H1 (cell line): ENCODE results near the gene KATNA1. TPM values are rescaled to one million over a fixed set of nuclear protein-coding genes. Genes with fewer than 3 reads are reported as not detected.

Source experiments
- CTCF ChIA-PET: fragments of 300-600 bp; sonication (Branson Sonifier 250); formaldehyde crosslinking; loops from one replicate; lab custom pipeline; 2021; ENCODE audit not compliant: partially characterized antibody; lab: Charles Lee
- POLR2A ChIA-PET: fragments of 300-600 bp; sonication (Branson Sonifier 250); formaldehyde crosslinking; loops from one replicate; lab custom pipeline; 2021; ENCODE audit warnings: inconsistent platforms; ENCODE audit not compliant: partially characterized antibody; lab: Charles Lee
- DNase-seq, 2 experiments: peaks; one replicate each; pipeline versions ENCODE4 v3.0.0 to v3.0.0-alpha.2; 2010 to 2022; ENCODE audit warnings: low spot score in 2 of 2, low read depth in 1 of 2, mixed read lengths in 1 of 2
- FAIRE-seq: peaks from 2 replicates; lab custom pipeline; 2011; peaks lifted over from hg19 to GRCh38; lab: Jason Lieb, UNC
- H2AFZ ChIP-seq: 2 replicates; pipeline ENCODE4 v1.8.1; 2012; ENCODE audit warnings: low read length, inconsistent platforms
- H2AK5ac ChIP-seq: 2 replicates; pipeline ENCODE4 v1.6.1; 2013; ENCODE audit warnings: low read depth, low read length
- H2BK120ac ChIP-seq: replicated peaks from 2 replicates; pipeline ENCODE3; 2013; ENCODE audit warnings: low read depth, low read length, inconsistent platforms
- H2BK12ac ChIP-seq: 2 replicates; pipeline ENCODE4 v1.6.1; 2013; ENCODE audit warnings: low read depth, low read length
- H2BK15ac ChIP-seq: 2 replicates; pipeline ENCODE4 v1.6.1; 2013; ENCODE audit warnings: low read length
- H2BK20ac ChIP-seq: 2 replicates; pipeline ENCODE4 v1.6.1; 2013; ENCODE audit warnings: low read length
- H2BK5ac ChIP-seq: 2 replicates; pipeline ENCODE4 v1.6.1; 2013; ENCODE audit warnings: low read depth, low read length
- H3K14ac ChIP-seq: 2 replicates; pipeline ENCODE4 v1.6.1; 2013; ENCODE audit warnings: inconsistent platforms; ENCODE audit not compliant: insufficient read length
- H3K18ac ChIP-seq: 2 replicates; pipeline ENCODE4 v1.6.1; 2013; ENCODE audit warnings: low read length; ENCODE audit errors: extremely low read depth
- H3K23ac ChIP-seq: 2 replicates; pipeline ENCODE4 v1.6.1; 2013; ENCODE audit warnings: inconsistent platforms; ENCODE audit not compliant: insufficient read length
- H3K23me2 ChIP-seq: 2 replicates; pipeline ENCODE4 v1.6.1; 2013; ENCODE audit warnings: low read depth, low read length
- H3K27ac ChIP-seq: 2 replicates; pipeline ENCODE4 v1.6.1; 2011; ENCODE audit warnings: low read depth, low read length, inconsistent platforms
- H3K27me3 ChIP-seq, 4 experiments: replicated peaks in 1 of 4; 1 replicate in 1 of 4; 2 replicates in 3 of 4; pipeline versions ENCODE4 v1.6.1 to v1.8.1; 2011 to 2013; ENCODE audit warnings: low read length in 3 of 4, mild to moderate bottlenecking in 3 of 4, inconsistent platforms in 2 of 4, mixed read lengths in 2 of 4, moderate library complexity in 1 of 4; ENCODE audit not compliant: control insufficient read depth in 3 of 4, insufficient read depth in 3 of 4; ENCODE audit errors: extremely low read depth in 1 of 4
- H3K36me3 ChIP-seq, 4 experiments: 2 replicates each; pipeline versions ENCODE4 v1.6.1 to v1.8.1; 2011 to 2013; ENCODE audit warnings: mild to moderate bottlenecking in 4 of 4, low read length in 3 of 4, moderate library complexity in 2 of 4, control low read depth in 1 of 4, inconsistent platforms in 1 of 4; ENCODE audit not compliant: insufficient read depth in 4 of 4, control insufficient read depth in 2 of 4
- H3K4ac ChIP-seq: replicated peaks from 2 replicates; pipeline ENCODE3; 2013; ENCODE audit warnings: low read length, low read depth, mixed read lengths, inconsistent platforms; ENCODE audit not compliant: insufficient read length
- H3K4me1 ChIP-seq, 4 experiments: replicated peaks in 1 of 4; 1 replicate in 1 of 4; 2 replicates in 3 of 4; pipeline versions ENCODE4 v1.6.1 to v1.8.1; 2011 to 2013; ENCODE audit warnings: low read length in 3 of 4, inconsistent platforms in 2 of 4, mixed read lengths in 1 of 4; ENCODE audit not compliant: insufficient read depth in 4 of 4, control insufficient read depth in 3 of 4
- H3K4me2 ChIP-seq, 2 experiments: 2 replicates each; pipeline versions ENCODE4 v1.6.1 to v1.8.1; 2011 to 2013; ENCODE audit warnings: low read depth in 2 of 2, low read length in 2 of 2, control low read depth in 1 of 2, inconsistent platforms in 1 of 2, mild to moderate bottlenecking in 1 of 2; ENCODE audit not compliant: insufficient read depth in 1 of 2
- H3K4me3 ChIP-seq, 4 experiments: fragments of 200-600, 300-600 bp in 1 of 4; sonication (generic), shearing (Covaris generic), sonication (Bioruptor Twin) in 1 of 4; 2 replicates each; pipeline versions ENCODE4 v1.5.1 to v1.8.1; 2011 to 2016; ENCODE audit warnings: low read length in 4 of 4, low read depth in 3 of 4, control low read depth in 2 of 4, inconsistent platforms in 2 of 4, mild to moderate bottlenecking in 2 of 4, mixed read lengths in 1 of 4, moderate library complexity in 1 of 4; ENCODE audit not compliant: insufficient read depth in 2 of 4; ENCODE audit errors: extremely low read depth in 1 of 4
- H3K56ac ChIP-seq: replicated peaks from 2 replicates; pipeline ENCODE3; 2013; ENCODE audit warnings: low read depth, mild to moderate bottlenecking, mixed read lengths, low read length, inconsistent platforms; ENCODE audit not compliant: insufficient read length
- H3K79me1 ChIP-seq: 2 replicates; pipeline ENCODE4 v1.6.1; 2013; ENCODE audit warnings: low read depth, low read length, control low read depth
- H3K79me2 ChIP-seq, 2 experiments: 2 replicates each; pipeline versions ENCODE4 v1.6.1 to v1.8.1; 2012 to 2013; ENCODE audit warnings: low read length in 2 of 2, mild to moderate bottlenecking in 2 of 2, inconsistent platforms in 1 of 2; ENCODE audit not compliant: insufficient read depth in 2 of 2, control insufficient read depth in 1 of 2
- H3K9ac ChIP-seq, 4 experiments: replicated peaks in 1 of 4; 1 replicate in 1 of 4; 2 replicates in 3 of 4; pipeline versions ENCODE4 v1.6.1 to v1.8.1; 2011 to 2013; ENCODE audit warnings: low read depth in 3 of 4, low read length in 3 of 4, control low read depth in 2 of 4, mild to moderate bottlenecking in 2 of 4, moderate library complexity in 2 of 4, inconsistent platforms in 1 of 4; ENCODE audit errors: extremely low read depth in 1 of 4
- H3K9me3 ChIP-seq, 2 experiments: 2 replicates each; pipeline versions ENCODE4 v1.6.1 to v1.8.1; 2012 to 2013; ENCODE audit warnings: mild to moderate bottlenecking in 2 of 2, moderate library complexity in 2 of 2, control low read depth in 1 of 2, inconsistent platforms in 1 of 2, low read depth in 1 of 2, low read length in 1 of 2, mixed read lengths in 1 of 2; ENCODE audit not compliant: insufficient read depth in 2 of 2
- H4K20me1 ChIP-seq, 2 experiments: replicated peaks in 1 of 2; 2 replicates each; pipeline versions ENCODE3 to v1.8.1; 2011 to 2013; ENCODE audit warnings: inconsistent platforms in 2 of 2, low read length in 2 of 2, mild to moderate bottlenecking in 1 of 2; ENCODE audit not compliant: insufficient read depth in 2 of 2, control insufficient read depth in 1 of 2
- H4K5ac ChIP-seq: 2 replicates; pipeline ENCODE4 v1.6.1; 2013; ENCODE audit warnings: low read length, low read depth, mixed read lengths, inconsistent platforms; ENCODE audit not compliant: insufficient read length
- H4K8ac ChIP-seq: 2 replicates; pipeline ENCODE4 v1.8.0; 2013; ENCODE audit warnings: mild to moderate bottlenecking, moderate library complexity, low read length, inconsistent platforms; ENCODE audit not compliant: insufficient read depth; ENCODE audit errors: extremely low read depth
- H4K91ac ChIP-seq: replicated peaks from 2 replicates; pipeline ENCODE3; 2013; ENCODE audit warnings: low read length, mixed read lengths, inconsistent platforms; ENCODE audit not compliant: insufficient read length
- FOSL1 ChIP-seq: IDR thresholded peaks from 2 replicates; pipeline ENCODE4 v1.6.1; 2011; ENCODE audit warnings: mild to moderate bottlenecking, low read depth, low read length, moderate library complexity; ENCODE audit not compliant: insufficient read depth
- KDM4A ChIP-seq: IDR thresholded peaks from one replicate; pipeline ENCODE4 v1.7.1; 2012; ENCODE audit warnings: low read depth, mild to moderate bottlenecking, moderate library complexity, low read length, inconsistent platforms; ENCODE audit not compliant: severe bottlenecking
- MAFK ChIP-seq: IDR thresholded peaks from 2 replicates; pipeline ENCODE4 v1.6.1; 2012; ENCODE audit warnings: low read depth, mild to moderate bottlenecking, improper control_type of control experiment, low read length
- MAX ChIP-seq: IDR thresholded peaks from 2 replicates; pipeline ENCODE4 v1.6.1; 2012; ENCODE audit warnings: inconsistent platforms
- POLR2A ChIP-seq, 2 experiments: IDR thresholded peaks; 1 replicate in 1 of 2; 2 replicates in 1 of 2; pipeline ENCODE4 v1.6.1; 2011; ENCODE audit warnings: low read depth in 2 of 2, low read length in 2 of 2, mild to moderate bottlenecking in 2 of 2; ENCODE audit errors: control extremely low read depth in 1 of 2
- RFX5 ChIP-seq: IDR thresholded peaks from 2 replicates; pipeline ENCODE4 v1.6.1; 2011; ENCODE audit warnings: low read depth, low read length, improper control_type of control experiment, borderline replicate concordance
- TBP ChIP-seq: IDR thresholded peaks from 2 replicates; pipeline ENCODE4 v1.6.1; 2011; ENCODE audit warnings: low read depth, low read length, improper control_type of control experiment
- WGBS, 2 experiments: shearing (Covaris generic) in 1 of 2; methylation state at CpG; one replicate each; pipeline versions ENCODE4 v1.1.6 to v1.1.7; 2013 to 2015; ENCODE audit warnings: low lambda C conversion rate in 2 of 2, mixed read lengths in 2 of 2, inconsistent platforms in 1 of 2, low coverage in 1 of 2, missing lambda C conversion rate in 1 of 2; ENCODE audit not compliant: insufficient replicate concordance in 2 of 2, insufficient coverage in 1 of 2, insufficient read length in 1 of 2; ENCODE audit errors: extremely low coverage in 1 of 2, missing lambda C conversion rate in 1 of 2; 5-methylcytosine and 5-hydroxymethylcytosine counted together
- polyA plus RNA-seq, 7 experiments: library from polyadenylated mRNA; depleted of rRNA in 3 of 7; stranded (reverse) in 5 of 7; unstranded in 2 of 7; fragments of >200 nt in 5 of 7; fragments of 200-250 nt in 2 of 7; gene quantifications; 1 replicate in 5 of 7; 2 replicates in 1 of 7; 4 replicates in 1 of 7; pipeline versions ENCODE4 v1.2.1 to v1.2.3, GENCODE V29; 2011 to 2013; ENCODE audit warnings: missing spikeins in 2 of 7, mixed read lengths in 2 of 7
- total RNA-seq: library from RNA; stranded (reverse); fragmentation: NEBNext Ultra II Directional; extraction: Animal tissue kit (Norgen Biotek cat#: 25700); gene quantifications from 2 replicates; pipeline ENCODE4 v1.2.1, GENCODE V29; 2021
- TF ChIP-seq, protein P1 (sequence below), 3 experiments: IDR thresholded peaks; 1 replicate in 2 of 3; 2 replicates in 1 of 3; pipeline versions ENCODE4 v1.5.1 to v1.6.1; 2011; ENCODE audit warnings: low read length in 3 of 3, mild to moderate bottlenecking in 3 of 3, inconsistent platforms in 2 of 3, low read depth in 1 of 3, moderate library complexity in 1 of 3; ENCODE audit not compliant: insufficient read depth in 1 of 3; ENCODE audit errors: control extremely low read depth in 1 of 3

The KATNA1 gene
- total and polyA plus RNA-seq, 2 of the 8 experiments (the other 6 are each of a cell fraction or from before 2014, with no cell fraction given), result 7.6 to 20.3 TPM

DNA sequence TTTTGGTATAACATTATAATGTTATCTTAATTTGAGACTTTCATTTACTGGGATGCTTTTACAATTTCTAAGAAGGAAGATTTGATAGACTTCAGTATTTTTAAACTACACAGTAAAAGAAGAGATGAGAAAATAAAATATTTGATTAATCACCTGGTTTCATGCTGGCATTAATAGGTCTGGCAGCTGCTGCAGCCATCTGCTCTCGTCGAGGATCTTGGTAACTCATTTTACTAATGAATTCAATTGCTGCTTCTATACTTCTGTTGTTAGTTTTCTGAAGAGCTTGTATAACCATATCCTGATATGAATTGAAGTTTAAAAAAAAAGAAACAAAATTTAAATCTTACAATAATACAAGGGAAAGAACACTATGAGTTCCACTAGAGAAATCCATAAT, 46.4 kb upstream of the KATNA1 start:
- Histone ChIP-seq H3K36me3 (peaks cover 0 to 28% (median 8%) of the 10 kb centered on the region in 4 experiments; a peak in 6 of 8 replicates), H3K4ac (no peak overlapping the region), H3K27ac (no peak overlapping the region), H3K79me1 (no peaks in the 10 kb centered on the region; the same call in 1 of the 2 replicates), H4K20me1 (peaks cover 0 to 3% of the 10 kb centered on the region in 2 experiments), H3K23me2 (no peaks in the 10 kb centered on the region), H2BK5ac (no peak overlapping the region), H2AFZ (no peak overlapping the region), H3K4me1 (no peaks in the 10 kb centered on the region), H3K9ac (no peak overlapping the region), H2BK120ac (no peak overlapping the region), H4K8ac (no peak overlapping the region), H3K4me2 (no peak overlapping the region), H2BK12ac (no peak overlapping the region), H3K56ac (no peak overlapping the region), H2AK5ac (no peak overlapping the region), H4K5ac (no peak overlapping the region), H3K23ac (no peak overlapping the region), H3K18ac (no peak overlapping the region), H3K4me3 (no peak overlapping the region), H4K91ac (no peak overlapping the region), H3K27me3 (no peaks in the 10 kb centered on the region), H3K9me3 (no peaks in the 10 kb centered on the region), H2BK15ac (no peak overlapping the region), H2BK20ac (no peak overlapping the region), H3K79me2 (peaks cover 0 to 47% of the 10 kb centered on the region in 2 experiments; a peak in 2 of 4 replicates), H3K14ac (no peak overlapping the region)
- POLR2A ChIA-PET, result interaction anchor here (0.7 to 1.6 kb wide), 4 partner anchors 9 to 56 kb away, joined by 3 to 6 read pairs (median 4); partner anchors contain the start of gene LATS1
- WGBS, 2 experiments, result 98% methylated on average over 2 of the region's 2 CpGs; no CpG with 5 or more reads in 1 of the 2 experiments
- no peak for DNase-seq
- CTCF ChIA-PET, result no interaction called here
- TF ChIP-seq KDM4A, result no peak
- no peak for TF ChIP-seq POLR2A (IDR thresholded peaks at IDR 0.05; ENCODE audit: control extremely low read depth in 1 of 2, low read depth in 2 of 2, low read length in 2 of 2)
- TF ChIP-seq, protein P1, sequence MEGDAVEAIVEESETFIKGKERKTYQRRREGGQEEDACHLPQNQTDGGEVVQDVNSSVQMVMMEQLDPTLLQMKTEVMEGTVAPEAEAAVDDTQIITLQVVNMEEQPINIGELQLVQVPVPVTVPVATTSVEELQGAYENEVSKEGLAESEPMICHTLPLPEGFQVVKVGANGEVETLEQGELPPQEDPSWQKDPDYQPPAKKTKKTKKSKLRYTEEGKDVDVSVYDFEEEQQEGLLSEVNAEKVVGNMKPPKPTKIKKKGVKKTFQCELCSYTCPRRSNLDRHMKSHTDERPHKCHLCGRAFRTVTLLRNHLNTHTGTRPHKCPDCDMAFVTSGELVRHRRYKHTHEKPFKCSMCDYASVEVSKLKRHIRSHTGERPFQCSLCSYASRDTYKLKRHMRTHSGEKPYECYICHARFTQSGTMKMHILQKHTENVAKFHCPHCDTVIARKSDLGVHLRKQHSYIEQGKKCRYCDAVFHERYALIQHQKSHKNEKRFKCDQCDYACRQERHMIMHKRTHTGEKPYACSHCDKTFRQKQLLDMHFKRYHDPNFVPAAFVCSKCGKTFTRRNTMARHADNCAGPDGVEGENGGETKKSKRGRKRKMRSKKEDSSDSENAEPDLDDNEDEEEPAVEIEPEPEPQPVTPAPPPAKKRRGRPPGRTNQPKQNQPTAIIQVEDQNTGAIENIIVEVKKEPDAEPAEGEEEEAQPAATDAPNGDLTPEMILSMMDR (IDR thresholded peaks at IDR 0.05; ENCODE audit: control extremely low read depth in 1 of 3, insufficient read depth in 1 of 3, low read depth in 1 of 3, low read length in 3 of 3), result no peak
- TF ChIP-seq MAX, result no peak
- TF ChIP-seq FOSL1, result no peak
- no peak for TF ChIP-seq RFX5
- TF ChIP-seq MAFK, result no peak
- no peak for TF ChIP-seq TBP
- no peak for FAIRE-seq
